Measurements from ENCODE around the gene ZNF689. TPM values are rescaled to one million over a fixed set of nuclear protein-coding genes. Genes with fewer than 3 reads are reported as not detected.

The ZNF689 gene
- 7.0 and 8.1 TPM in 2 replicates for total RNA-seq (ENCODE audit: low replicate concordance)

- TF ChIP-seq CTCF (IDR thresholded peaks at IDR 0.05; ENCODE audit: insufficient read depth, low read length), result no peak
- DNase-seq (ENCODE audit: low read depth), result peak; percentile 98
- H3K4me3 ChIP-seq (ENCODE audit: low read depth, low read length), result peak within 1 kb of the TSS; percentile 89
These were observed at the start of gene ZNF689 for GRCh38 chr16:30609926-30610839. ZNF689 (minus strand) TSS chr16:30610389; CDS start chr16:30610041, 348 bp downstream.

GRCh38 chr16:30658731-30659506 is 48.7 kb upstream of the ZNF689 start:
- peak; percentile 98 for DNase-seq (ENCODE audit: low read depth)
- H3K4me3 ChIP-seq (ENCODE audit: low read depth, low read length), result peak overlapping the region; percentile 92
- no peak for TF ChIP-seq CTCF (IDR thresholded peaks at IDR 0.05; ENCODE audit: insufficient read depth, low read length)

- peak; percentile 100 for DNase-seq (ENCODE audit: low read depth)
- peak; percentile 60 for TF ChIP-seq CTCF (IDR thresholded peaks at IDR 0.05; ENCODE audit: insufficient read depth, low read length)
- peak within 1 kb of the TSS; percentile 92 for H3K4me3 ChIP-seq (ENCODE audit: low read depth, low read length)
These were observed 47.9 kb upstream of the ZNF689 start, which contains the start of gene FBRS for GRCh38 chr16:30657866-30658730. FBRS (plus strand) TSS chr16:30658431; CDS start chr16:30659519, 1,088 bp downstream.

GRCh38 chr16:30656974-30657865 is 47.0 kb upstream of the ZNF689 start:
- DNase-seq (ENCODE audit: low read depth), result no peak

GRCh38 chr16:30656388-30656787 is 46.2 kb upstream of the ZNF689 start:
- TF ChIP-seq CTCF (IDR thresholded peaks at IDR 0.05; ENCODE audit: insufficient read depth, low read length), result no peak
- no peak for DNase-seq (ENCODE audit: low read depth)
- H3K4me3 ChIP-seq (ENCODE audit: low read depth, low read length), result no peak overlapping the region

More at GRCh38 chr16:30656974-30657865, 47.0 kb upstream of the ZNF689 start:
- H3K4me3 ChIP-seq (ENCODE audit: low read depth, low read length), result peak overlapping the region; percentile 63
- no peak for TF ChIP-seq CTCF (IDR thresholded peaks at IDR 0.05; ENCODE audit: insufficient read depth, low read length)

All from fibroblast of the aortic adventitia (primary cell).